Measurements from ENCODE around the gene SNPH.

DNA sequence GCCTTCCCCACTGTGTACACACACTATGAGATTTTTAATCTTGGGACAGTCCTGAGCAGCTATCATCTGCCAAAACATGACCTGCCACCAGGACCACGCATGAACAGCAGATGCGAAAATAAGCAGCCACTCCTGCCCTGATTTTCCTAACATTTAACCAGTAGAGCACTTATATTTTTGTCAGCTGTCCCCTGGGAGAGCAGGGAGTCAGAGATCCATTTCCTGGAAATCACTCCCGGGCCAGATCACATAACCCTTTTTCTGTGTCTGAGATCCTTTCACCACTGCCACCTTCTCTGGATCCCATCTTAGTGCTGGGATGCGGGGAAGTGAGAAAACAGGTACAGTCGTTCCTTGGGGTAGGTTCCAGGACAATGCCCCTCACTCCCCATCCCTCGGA is 57.2 kb downstream of the SNPH start:
- TF ChIP-seq POLR2AphosphoS5 (IDR thresholded peaks at IDR 0.05; ENCODE audit: low read depth, low read length) (no peak), SIN3A (IDR thresholded peaks at IDR 0.05; ENCODE audit: borderline replicate concordance, insufficient read depth, low read length) (no peak)

Data from PFSK-1 (cell line).